Activated CD8-positive, alpha-beta memory T cell treated with anti-CD3 and anti-CD28 coated beads, Interleukin-2, amount 50 U/mL, for 4 hours (primary cell): ENCODE measurements around the gene C20orf202.
"Not testable (repeated sequence)": the region's sequence is repeated elsewhere in the genome, so short reads cannot be mapped to it uniquely, and the experiment has no call there.

Experiments
- DNase-seq: peaks from one replicate; pipeline ENCODE4 v3.0.0-alpha.2; 2020

Gene C20orf202

DNA sequence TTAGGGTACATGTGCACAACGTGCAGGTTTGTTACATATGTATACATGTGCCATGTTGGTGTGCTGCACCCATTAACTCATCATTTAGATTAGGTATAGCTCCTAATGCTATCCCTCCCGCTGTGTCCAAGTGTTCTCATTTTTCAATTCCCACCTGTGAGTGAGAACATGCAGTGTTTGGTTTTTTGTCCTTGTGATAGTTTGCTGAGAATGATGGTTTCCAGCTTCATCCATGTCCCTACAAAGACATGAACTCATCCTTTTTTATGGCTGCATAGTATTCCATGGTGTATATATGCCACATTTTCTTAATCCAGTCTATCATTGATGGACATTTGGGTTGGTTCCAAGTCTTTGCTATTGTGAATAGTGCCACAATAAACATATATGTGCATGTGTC, 47.0 kb downstream of the C20orf202 start:
- not testable (repeated sequence) for DNase-seq

DNA sequence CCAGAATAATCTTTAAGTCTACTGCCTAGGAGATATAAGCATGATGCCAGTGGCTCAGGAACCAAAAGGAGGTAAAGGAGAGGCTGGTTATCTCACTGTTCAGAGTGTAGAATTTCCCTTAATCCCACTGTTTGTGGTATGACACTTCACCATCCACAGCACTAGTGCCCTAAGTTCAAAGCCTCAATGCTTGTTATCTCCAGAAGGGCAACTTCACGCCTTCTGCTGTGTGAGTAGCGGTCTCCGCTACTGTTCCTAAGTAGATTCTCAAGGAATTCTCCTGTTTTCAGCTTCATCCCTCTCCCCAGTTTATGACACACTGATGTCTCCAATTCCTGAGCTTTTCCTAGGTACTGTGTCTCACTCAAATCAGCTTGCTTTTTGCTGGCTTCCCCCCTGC, 49.2 kb downstream of the C20orf202 start:
- DNase-seq, result no peak

DNA sequence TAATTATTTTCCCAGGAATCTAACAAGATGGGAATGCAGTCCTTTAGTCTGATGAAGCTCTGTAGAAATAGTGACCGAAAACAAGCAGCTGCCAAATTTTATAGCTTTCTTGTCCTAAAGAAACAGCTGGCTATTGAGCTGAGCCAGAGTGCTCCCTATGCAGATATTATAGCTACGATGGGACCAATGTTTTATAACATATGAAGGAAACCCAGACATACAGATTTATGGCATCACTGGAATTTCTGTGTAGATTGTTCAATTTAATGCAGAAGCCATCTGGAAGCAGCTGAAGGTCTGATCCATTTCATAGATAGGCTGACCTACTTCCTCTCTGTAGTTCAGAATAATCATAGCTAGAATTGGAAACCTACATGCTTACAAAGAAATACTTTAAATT, 51.0 kb downstream of the C20orf202 start:
- no peak for DNase-seq

- no peak for DNase-seq
Observed at GRCh38 chr20:1255675-1256074, 52.4 kb downstream of the C20orf202 start.
